HCT116 (cell line): Measurements from ENCODE around the gene BMAL1.

Experiments used
- CEBPB ChIP-seq: IDR thresholded peaks from 2 replicates; pipeline ENCODE4 v1.6.1; 2012; ENCODE audit warnings: low read depth
- CTCF ChIP-seq, 3 experiments: fragments of 200-600 bp in 1 of 3; sonication (generic) in 1 of 3; IDR thresholded peaks in 2 of 3; conservative IDR thresholded peaks in 1 of 3; 2 replicates each; pipeline ENCODE4 v1.5.1; 2012 to 2017; ENCODE audit warnings: low read depth in 2 of 3, low read length in 2 of 3, antibody characterized with exemption in 1 of 3, borderline replicate concordance in 1 of 3, control low read depth in 1 of 3, mild to moderate bottlenecking in 1 of 3, mixed read lengths in 1 of 3, mixed run types in 1 of 3, moderate library complexity in 1 of 3; ENCODE audit not compliant: insufficient read depth in 1 of 3
- EZH2phosphoT487 ChIP-seq: fragments of 200-600 bp; IDR thresholded peaks from 2 replicates; pipeline ENCODE4 v1.6.1; 2018; ENCODE audit warnings: antibody characterized with exemption, borderline replicate concordance
- POLR2A ChIP-seq: IDR thresholded peaks from 2 replicates; pipeline ENCODE4 v1.7.0; 2011; ENCODE audit warnings: borderline replicate concordance; ENCODE audit not compliant: insufficient read depth, insufficient read length; ENCODE audit errors: extremely low read depth
- POLR2AphosphoS5 ChIP-seq: IDR thresholded peaks from 2 replicates; pipeline ENCODE4 v1.6.1; 2011; ENCODE audit warnings: mild to moderate bottlenecking, low read depth, low read length, moderate library complexity
- ZNF274 ChIP-seq: fragments of 200-500 bp; sonication (Bioruptor generic); IDR thresholded peaks from 2 replicates; pipeline ENCODE4 v1.6.1; 2014; ENCODE audit warnings: mild to moderate bottlenecking, low read depth, low read length, inconsistent platforms

GRCh38 chr11:13297308-13297916 lies 19.8 kb downstream of the BMAL1 start:
- no peak for TF ChIP-seq CTCF (IDR thresholded peaks at IDR 0.05 in 2 of 3, conservative IDR thresholded peaks at IDR 0.05 in 1 of 3; ENCODE audit: borderline replicate concordance in 1 of 3, insufficient read depth in 1 of 3, low read depth in 2 of 3, low read length in 2 of 3)
- TF ChIP-seq CEBPB = no peak
- TF ChIP-seq ZNF274 = no peak
- TF ChIP-seq EZH2phosphoT487 = no peak
- TF ChIP-seq POLR2A = no peak
- TF ChIP-seq POLR2AphosphoS5 = no peak
